Loucy (cell line): ENCODE data around the gene ABHD15.

Experiments used
- H2AFZ ChIP-seq: fragments of 200-600 bp; sonication (generic); 2 replicates; pipeline ENCODE4 v1.6.0; 2016; ENCODE audit warnings: antibody characterized with exemption, mild to moderate bottlenecking, low read length, moderate library complexity
- H3F3A ChIP-seq: fragments of 200-600 bp; 2 replicates; pipeline ENCODE4 v1.6.0; 2016; ENCODE audit warnings: antibody characterized with exemption, low read depth, mild to moderate bottlenecking
- H3K27me3 ChIP-seq: fragments of 200-600 bp; sonication (generic); 2 replicates; pipeline ENCODE4 v1.6.1; 2014; ENCODE audit warnings: low read length, mild to moderate bottlenecking; ENCODE audit not compliant: insufficient read depth, poor library complexity, severe bottlenecking
- H3K36me3 ChIP-seq: fragments of 200-600 bp; sonication (generic); 2 replicates; pipeline ENCODE4 v1.6.1; 2016; ENCODE audit warnings: low read length; ENCODE audit not compliant: insufficient read depth
- H3K4me1 ChIP-seq: fragments of 200-600 bp; sonication (generic); 2 replicates; pipeline ENCODE4 v1.5.1; 2014; ENCODE audit warnings: low read length, mild to moderate bottlenecking; ENCODE audit not compliant: insufficient read depth, poor library complexity, severe bottlenecking
- H3K4me2 ChIP-seq: fragments of 200-600 bp; sonication (generic); 2 replicates; pipeline ENCODE4 v1.6.0; 2014; ENCODE audit warnings: antibody characterized with exemption, low read length, low read depth, mild to moderate bottlenecking; ENCODE audit not compliant: poor library complexity, severe bottlenecking
- H3K4me3 ChIP-seq: fragments of 200-600 bp; sonication (generic); 2 replicates; pipeline ENCODE4 v1.5.1; 2014; ENCODE audit warnings: low read length, mild to moderate bottlenecking, mixed read lengths; ENCODE audit not compliant: poor library complexity, severe bottlenecking
- H3K79me2 ChIP-seq: fragments of 200-600 bp; sonication (generic); 2 replicates; pipeline ENCODE4 v1.6.1; 2014; ENCODE audit warnings: low read length; ENCODE audit not compliant: insufficient read depth
- H3K9ac ChIP-seq: fragments of 200-600 bp; sonication (generic); 2 replicates; pipeline ENCODE4 v1.6.0; 2014; ENCODE audit warnings: mild to moderate bottlenecking, low read depth, low read length, moderate library complexity; ENCODE audit not compliant: poor library complexity, severe bottlenecking
- H3K9me2 ChIP-seq: fragments of 200-600 bp; sonication (generic); replicated peaks from 2 replicates; pipeline ENCODE4 v1.6.1; 2016; ENCODE audit warnings: low read depth, low read length, mixed read lengths
- H3K9me3 ChIP-seq: fragments of 200-600 bp; sonication (generic); 2 replicates; pipeline ENCODE4 v1.6.1; 2014; ENCODE audit warnings: mild to moderate bottlenecking, antibody characterized with exemption, low read length, low read depth; ENCODE audit not compliant: insufficient read depth
- H4K20me1 ChIP-seq: fragments of 200-600 bp; sonication (generic); 2 replicates; pipeline ENCODE4 v1.6.0; 2014; ENCODE audit warnings: antibody characterized with exemption, low read length, mild to moderate bottlenecking; ENCODE audit not compliant: insufficient read depth, poor library complexity, severe bottlenecking
- CTCF ChIP-seq: fragments of 200-600 bp; sonication (generic); conservative IDR thresholded peaks from 2 replicates; pipeline ENCODE4 v1.5.1; 2014; ENCODE audit warnings: mild to moderate bottlenecking, antibody characterized with exemption, low read length
- EZH2phosphoT487 ChIP-seq: fragments of 200-600 bp; IDR thresholded peaks from 2 replicates; pipeline ENCODE4 v1.6.1; 2018; ENCODE audit warnings: antibody characterized with exemption, mild to moderate bottlenecking, moderate library complexity, borderline replicate concordance

Gene ABHD15

GRCh38 chr17:29557085-29557738, 9.6 kb downstream of the ABHD15 start:
- Histone ChIP-seq H2AFZ (no peak overlapping the region), H3K36me3 (no peaks in the 10 kb centered on the region), H3K9me3 (no peaks in the 10 kb centered on the region), H4K20me1 (no peaks in the 10 kb centered on the region), H3K4me3 (no peak overlapping the region), H3K27me3 (no peaks in the 10 kb centered on the region), H3K4me1 (peaks cover 9% of the 10 kb centered on the region), H3K9ac (no peak overlapping the region), H3K4me2 (no peak overlapping the region), H3K9me2 (no peaks in the 10 kb centered on the region), H3F3A (no peaks in the 10 kb centered on the region), H3K79me2 (no peaks in the 10 kb centered on the region)
- TF ChIP-seq CTCF (no peak), EZH2phosphoT487 (no peak)

GRCh38 chr17:29555840-29556239, 11.0 kb downstream of the ABHD15 start:
- Histone ChIP-seq H2AFZ (no peak overlapping the region), H3K27me3 (no peaks in the 10 kb centered on the region), H3K36me3 (no peaks in the 10 kb centered on the region), H3K4me1 (peaks cover 9% of the 10 kb centered on the region), H3K9me3 (no peaks in the 10 kb centered on the region), H3F3A (no peaks in the 10 kb centered on the region), H3K4me2 (no peak overlapping the region), H3K9me2 (no peaks in the 10 kb centered on the region), H3K9ac (no peak overlapping the region), H4K20me1 (no peaks in the 10 kb centered on the region), H3K79me2 (no peaks in the 10 kb centered on the region), H3K4me3 (no peak overlapping the region)
- TF ChIP-seq EZH2phosphoT487 (no peak), CTCF (no peak)

GRCh38 chr17:29549177-29549923, 17.5 kb downstream of the ABHD15 start:
- Histone ChIP-seq H3K4me1 (no peaks in the 10 kb centered on the region), H3K9me3 (no peaks in the 10 kb centered on the region), H4K20me1 (no peaks in the 10 kb centered on the region), H3K4me2 (no peak overlapping the region), H3K36me3 (peaks cover 5% of the 10 kb centered on the region; the same call in 1 of the 2 replicates), H3K27me3 (no peaks in the 10 kb centered on the region), H3K9ac (no peak overlapping the region), H3K9me2 (no peaks in the 10 kb centered on the region), H3K4me3 (no peak overlapping the region), H2AFZ (no peak overlapping the region), H3F3A (0 out of 2 replicates have a peak, but pooled peaks cover 6% of the 10 kb centered on the region), H3K79me2 (no peaks in the 10 kb centered on the region)
- TF ChIP-seq EZH2phosphoT487, result no peak
- TF ChIP-seq CTCF, result no peak
